GM10248 (cell line): ENCODE data around the gene THSD7A.

Source experiments
- CTCF ChIA-PET: fragments of 300-600 bp; sonication (Branson Sonifier 250); formaldehyde crosslinking; extraction: SDS; loops from one replicate; lab custom pipeline; 2021; ENCODE audit warnings: antibody characterized with exemption; lab: Yijun Ruan, JAX
- POLR2A ChIA-PET: fragments of 350-650 bp; sonication (Branson Sonifier 250); formaldehyde crosslinking; extraction: SDS; loops from one replicate; lab custom pipeline; 2020; ENCODE audit warnings: antibody characterized with exemption; lab: Yijun Ruan, JAX
- DNase-seq: peaks from one replicate; pipeline ENCODE4 v3.0.0; 2012; ENCODE audit errors: extremely low spot score
- TF ChIP-seq, protein P1 (sequence below): IDR thresholded peaks from 2 replicates; pipeline ENCODE4 v1.5.1; 2012; ENCODE audit warnings: mild to moderate bottlenecking, low read depth; ENCODE audit errors: extremely low read depth, missing control alignments, control extremely low read depth

THSD7A gene

DNA sequence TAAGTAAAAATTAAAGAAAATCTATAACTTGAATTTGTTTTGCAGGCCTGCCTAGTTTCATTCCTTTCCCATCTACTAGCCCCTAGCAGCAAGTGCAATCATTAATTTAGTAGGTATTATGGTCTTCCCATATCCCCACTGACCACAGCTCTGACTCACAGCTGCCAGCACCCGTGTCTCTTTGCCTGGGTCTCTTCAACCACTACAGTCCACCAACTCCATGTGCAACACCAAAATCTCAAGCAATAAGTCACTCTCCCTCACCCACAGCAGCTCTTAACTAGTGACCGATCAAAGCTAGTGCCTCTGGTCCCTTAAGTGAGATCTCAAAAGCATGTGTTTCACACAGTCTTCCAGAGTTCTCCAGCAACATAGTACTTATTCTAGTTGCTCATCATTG, 26.0 kb upstream of the THSD7A start:
- POLR2A ChIA-PET = no interaction called here
- no peak for DNase-seq
- CTCF ChIA-PET = interaction anchor here (1.1 kb wide), 1 partner anchor 10 kb away, joined by 3 read pairs; no protein-coding TSS in a partner anchor
- TF ChIP-seq, protein P1, sequence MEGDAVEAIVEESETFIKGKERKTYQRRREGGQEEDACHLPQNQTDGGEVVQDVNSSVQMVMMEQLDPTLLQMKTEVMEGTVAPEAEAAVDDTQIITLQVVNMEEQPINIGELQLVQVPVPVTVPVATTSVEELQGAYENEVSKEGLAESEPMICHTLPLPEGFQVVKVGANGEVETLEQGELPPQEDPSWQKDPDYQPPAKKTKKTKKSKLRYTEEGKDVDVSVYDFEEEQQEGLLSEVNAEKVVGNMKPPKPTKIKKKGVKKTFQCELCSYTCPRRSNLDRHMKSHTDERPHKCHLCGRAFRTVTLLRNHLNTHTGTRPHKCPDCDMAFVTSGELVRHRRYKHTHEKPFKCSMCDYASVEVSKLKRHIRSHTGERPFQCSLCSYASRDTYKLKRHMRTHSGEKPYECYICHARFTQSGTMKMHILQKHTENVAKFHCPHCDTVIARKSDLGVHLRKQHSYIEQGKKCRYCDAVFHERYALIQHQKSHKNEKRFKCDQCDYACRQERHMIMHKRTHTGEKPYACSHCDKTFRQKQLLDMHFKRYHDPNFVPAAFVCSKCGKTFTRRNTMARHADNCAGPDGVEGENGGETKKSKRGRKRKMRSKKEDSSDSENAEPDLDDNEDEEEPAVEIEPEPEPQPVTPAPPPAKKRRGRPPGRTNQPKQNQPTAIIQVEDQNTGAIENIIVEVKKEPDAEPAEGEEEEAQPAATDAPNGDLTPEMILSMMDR = no peak

DNA sequence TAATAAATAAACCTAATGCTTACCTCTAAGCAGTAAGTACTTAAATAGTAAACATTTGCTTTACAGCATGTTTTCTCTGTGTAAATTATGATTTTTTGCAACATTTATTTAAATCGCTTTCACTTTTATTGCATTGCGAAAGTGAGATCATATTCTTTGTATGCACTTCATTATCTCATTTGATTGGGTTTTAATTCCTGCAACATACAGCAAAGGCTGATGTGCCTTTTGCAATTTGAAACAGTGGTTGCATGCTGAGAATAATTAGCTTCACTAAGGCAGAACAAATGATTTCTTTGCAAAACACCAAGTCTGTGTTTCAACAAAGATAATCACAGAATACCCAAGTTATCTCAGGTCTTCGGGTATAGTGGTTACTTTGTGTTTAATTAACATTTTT, 16.3 kb upstream of the THSD7A start:
- ChIA-PET CTCF (interaction anchor here (2.4 kb wide), 1 partner anchor 12 kb away, joined by 7 read pairs; no protein-coding TSS in a partner anchor), POLR2A (no interaction called here)
- DNase-seq = no peak
- TF ChIP-seq, protein P1 = no peak

DNA sequence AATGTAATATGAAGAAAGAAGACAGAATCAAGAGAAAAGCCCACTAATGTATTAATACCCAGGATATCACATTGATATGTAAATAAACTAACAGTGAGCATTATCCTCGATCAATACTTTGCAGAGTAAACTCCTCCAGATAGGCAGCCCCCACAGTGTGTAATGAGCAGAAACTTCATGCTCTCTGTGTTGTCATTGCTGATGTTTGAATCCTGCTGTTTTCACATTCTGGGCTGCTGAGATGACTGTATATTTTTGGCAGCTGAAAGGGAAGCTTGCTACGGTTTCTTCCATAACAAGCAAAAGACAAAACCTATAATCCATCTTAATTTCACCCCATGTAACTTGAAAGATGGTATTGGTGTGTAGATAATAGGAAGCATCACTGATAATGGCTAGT, 15.3 kb upstream of the THSD7A start:
- ChIA-PET CTCF (interaction anchor here (1.4 to 2.4 kb wide), 2 partner anchors 10 to 11 kb away, joined by 3 to 7 read pairs; no protein-coding TSS in a partner anchor), POLR2A (no interaction called here)
- TF ChIP-seq, protein P1 = no peak
- no peak for DNase-seq

DNA sequence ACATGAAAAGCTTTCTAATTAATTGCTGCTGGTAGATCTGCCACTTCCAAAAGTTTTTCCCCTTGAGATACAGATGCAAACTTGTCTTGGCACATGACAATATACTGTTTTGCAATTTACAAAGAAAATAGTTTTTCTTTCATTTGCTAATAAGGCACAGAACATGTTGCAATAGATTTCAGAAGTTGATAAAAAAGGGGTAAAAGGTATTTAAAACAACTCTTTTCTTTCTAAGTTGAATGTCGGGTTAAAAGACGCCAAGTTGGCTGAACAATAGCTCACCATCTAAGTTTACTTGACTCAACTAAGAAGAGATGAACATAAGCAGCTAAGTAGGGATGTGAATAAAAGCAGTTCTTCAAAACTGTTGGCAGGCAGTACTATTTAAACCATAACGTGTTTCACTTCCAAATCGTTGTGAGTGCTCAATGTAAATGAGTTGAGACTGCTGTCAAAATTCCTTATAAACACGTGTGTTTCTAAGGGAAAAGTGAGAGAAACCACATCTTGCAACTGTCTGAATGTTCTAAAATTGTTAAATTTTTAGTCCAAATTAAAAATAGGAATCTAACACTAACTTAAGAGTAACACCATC, 14.5 kb upstream of the THSD7A start:
- POLR2A ChIA-PET = no interaction called here
- DNase-seq = no peak
- TF ChIP-seq, protein P1 = no peak
- CTCF ChIA-PET = interaction anchor here (1.0 to 2.4 kb wide), 3 partner anchors 10 to 83 kb away, joined by 3 to 7 read pairs (median 3); no protein-coding TSS in a partner anchor

DNA sequence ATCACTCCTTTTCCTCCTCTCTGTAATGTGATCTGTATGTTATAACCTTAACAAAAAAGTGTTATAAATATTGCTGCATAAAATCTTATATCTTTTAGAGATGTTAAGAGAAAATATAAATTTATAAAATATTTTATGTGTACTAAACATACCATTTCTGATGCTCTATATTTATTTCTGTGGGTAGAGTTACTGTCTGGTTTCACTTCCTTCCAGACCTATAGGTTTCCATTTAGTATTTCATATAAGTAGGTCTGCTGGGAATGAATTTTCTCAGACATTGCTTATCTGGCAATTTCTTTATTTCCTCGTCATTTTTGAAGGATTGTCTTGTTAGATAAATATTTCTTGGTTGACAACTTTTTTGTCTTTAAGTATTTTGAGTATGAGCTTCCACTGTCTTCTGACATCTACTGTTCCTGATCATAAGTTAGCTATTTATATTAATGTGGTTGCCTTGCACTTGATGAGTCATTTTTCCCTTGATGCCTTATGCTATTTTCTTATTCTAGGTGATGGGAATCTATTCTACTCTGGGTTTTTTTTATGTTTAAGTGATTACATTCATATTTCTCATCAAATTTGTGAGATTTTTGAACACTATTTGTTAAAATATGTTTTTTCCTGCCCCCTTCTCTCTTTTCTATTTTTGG, 11.2 kb upstream of the THSD7A start:
- TF ChIP-seq, protein P1 = no peak
- DNase-seq = no peak
- ChIA-PET CTCF (no interaction called here), POLR2A (no interaction called here)

DNA sequence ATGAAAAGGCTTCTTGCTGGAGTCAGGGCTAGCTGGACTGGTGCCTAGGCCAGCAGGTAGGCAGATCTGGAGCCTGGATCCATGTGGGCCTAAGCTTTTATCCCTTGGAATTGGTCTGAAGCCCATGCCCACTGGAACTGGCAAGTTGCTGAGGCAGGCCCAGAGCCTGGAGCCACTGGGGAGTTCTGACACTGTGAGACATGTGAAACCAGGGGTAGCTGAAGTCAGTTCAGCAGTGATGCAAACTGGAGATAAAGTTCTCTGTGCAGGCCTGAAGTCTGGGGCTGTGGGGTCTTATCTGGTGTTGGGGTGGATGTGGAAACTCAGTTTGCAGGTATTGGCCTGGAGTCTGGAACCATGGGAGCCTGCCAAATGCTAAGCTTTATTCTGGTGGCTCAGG, 9.7 kb upstream of the THSD7A start:
- no peak for DNase-seq
- CTCF ChIA-PET = interaction anchor here (1.3 kb wide), 1 partner anchor 11 kb away, joined by 3 read pairs; no protein-coding TSS in a partner anchor
- POLR2A ChIA-PET = no interaction called here
- TF ChIP-seq, protein P1 = no peak
